ENCODE data around the gene GPATCH8.
"Not testable (repeated sequence)": the region's sequence is repeated elsewhere in the genome, so short reads cannot be mapped to it uniquely, and the experiment has no call there.

The GPATCH8 gene

DNA sequence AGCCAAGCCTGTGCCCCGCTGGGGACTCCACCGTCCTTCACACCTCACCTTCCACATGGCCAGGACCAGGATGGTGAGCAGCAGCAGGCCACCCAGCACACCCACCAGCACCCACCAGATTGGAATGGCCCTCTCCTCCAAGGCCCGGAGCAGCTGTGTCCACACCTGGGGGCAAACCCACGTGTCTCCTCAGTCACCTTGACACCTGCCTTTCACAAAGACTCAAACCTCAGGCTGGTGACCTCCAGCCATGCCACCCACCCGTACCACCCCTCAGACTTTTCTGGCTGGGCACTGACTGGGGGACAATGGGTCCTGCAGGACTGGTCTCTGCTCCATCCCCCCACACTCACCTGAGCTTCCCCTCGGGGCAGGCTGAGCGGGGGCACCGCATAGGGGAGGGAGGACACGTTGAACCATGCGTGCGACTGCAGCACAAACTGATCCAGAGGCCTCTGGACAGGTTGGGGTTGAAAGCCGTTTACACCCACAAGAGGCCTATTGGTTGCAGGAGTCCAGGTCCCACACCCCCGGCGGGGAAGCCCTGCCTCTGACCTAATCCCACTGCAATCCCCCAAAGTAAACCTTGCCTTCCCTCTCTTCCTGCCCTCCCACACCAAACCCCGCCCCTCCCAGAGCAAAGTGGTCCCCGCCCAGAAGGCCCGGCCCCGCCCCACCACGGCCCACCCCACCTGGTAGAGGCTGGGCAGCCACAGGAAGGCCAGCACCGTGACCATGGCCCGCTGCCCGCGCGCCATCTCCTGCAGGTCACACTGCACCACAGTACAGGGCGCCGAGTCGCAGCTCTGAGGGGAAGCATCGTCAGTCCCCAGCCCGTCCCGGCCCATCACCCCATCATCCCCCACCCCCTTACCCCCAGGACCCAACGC, 128.7 kb downstream of the GPATCH8 start:
- no peak for FAIRE-seq

DNA sequence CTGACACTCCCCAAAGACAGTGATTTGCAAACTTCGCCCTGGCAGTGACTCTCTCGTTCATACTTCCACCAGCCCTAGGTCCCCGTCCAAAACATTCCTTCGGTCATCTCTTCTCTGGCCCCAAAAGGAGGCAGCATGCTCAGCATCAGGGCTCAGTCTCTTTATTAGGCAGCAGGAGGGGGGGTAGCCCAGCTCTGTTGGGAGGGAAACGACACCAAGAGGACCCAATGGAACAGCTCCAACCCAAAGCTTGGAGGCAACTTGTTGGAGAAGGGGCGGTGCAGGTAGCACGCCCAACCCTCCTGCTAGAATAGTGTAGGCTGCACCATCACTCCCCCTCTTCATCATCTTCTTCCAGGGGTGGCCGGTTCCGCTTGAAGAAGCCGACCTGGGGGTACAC, 131.2 kb downstream of the GPATCH8 start:
- no peak for FAIRE-seq

DNA sequence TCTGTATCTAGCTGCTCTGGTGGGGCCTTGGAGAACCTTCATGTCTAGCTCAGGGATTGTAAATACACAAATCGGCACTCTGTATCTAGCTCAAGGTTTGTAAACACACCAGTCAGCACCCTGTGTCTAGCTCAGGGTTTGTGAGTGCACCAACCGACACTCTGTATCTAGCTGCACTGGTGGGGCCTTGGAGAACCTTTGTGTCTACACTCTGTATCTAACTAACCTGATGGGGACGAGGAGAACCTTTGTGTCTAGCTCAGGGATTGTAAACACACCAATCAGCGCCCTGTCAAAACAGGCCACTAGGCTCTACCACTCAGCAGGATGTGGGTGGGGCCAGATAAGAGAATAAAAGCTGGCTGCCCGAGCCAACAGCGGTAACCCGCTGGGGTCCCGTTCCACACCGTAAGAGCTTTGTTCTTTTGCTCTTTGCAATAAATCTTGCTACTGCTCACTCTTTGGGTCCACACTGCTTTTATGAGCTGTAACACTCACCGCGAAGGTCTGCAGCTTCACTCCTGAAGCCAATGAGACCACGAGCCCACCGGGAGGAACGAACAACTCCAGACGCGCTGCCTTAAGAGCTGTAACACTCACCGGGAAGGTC, 133.7 kb downstream of the GPATCH8 start:
- FAIRE-seq, result not testable (repeated sequence)

DNA sequence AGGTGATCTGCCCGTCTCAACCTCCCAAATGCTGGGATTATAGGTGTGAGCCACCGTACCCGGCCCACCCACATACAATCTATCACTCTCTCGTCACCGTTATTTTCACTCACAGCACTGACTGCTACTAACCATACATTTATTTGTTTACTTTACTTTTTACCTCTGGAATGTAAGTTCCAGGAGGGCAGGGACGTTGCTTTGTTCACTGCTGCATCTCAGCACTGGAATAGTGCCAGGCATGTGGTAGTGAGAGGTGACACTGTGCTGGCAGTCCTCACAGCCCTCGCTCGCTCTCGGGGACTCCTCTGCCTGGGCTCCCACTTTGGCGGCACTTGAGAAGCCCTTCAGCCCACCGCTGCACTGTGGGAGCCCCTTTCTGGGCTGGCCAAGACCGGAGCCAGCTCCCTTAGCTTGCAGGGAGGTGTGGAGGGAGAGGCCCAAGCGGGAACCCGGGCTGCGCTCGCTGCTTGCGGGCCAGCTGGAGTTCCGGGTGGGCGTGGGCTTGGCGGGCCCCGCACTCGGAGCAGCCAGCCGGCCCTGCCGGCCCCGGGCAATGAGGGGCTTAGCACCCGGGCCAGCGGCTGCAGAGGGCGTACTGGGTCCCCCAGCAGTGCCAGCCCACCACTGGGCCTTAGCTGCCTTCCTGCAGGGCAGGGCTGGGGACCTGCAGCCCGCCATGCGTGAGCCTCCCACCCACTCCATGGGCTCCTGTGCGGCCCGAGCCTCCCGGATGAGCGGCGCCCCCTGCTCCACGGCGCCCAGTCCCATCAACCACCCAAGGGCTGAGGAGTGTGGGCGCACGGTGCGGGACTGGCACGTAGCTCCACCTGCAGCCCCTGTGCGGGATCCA, 134.6 kb downstream of the GPATCH8 start:
- FAIRE-seq, result not testable (repeated sequence)

DNA sequence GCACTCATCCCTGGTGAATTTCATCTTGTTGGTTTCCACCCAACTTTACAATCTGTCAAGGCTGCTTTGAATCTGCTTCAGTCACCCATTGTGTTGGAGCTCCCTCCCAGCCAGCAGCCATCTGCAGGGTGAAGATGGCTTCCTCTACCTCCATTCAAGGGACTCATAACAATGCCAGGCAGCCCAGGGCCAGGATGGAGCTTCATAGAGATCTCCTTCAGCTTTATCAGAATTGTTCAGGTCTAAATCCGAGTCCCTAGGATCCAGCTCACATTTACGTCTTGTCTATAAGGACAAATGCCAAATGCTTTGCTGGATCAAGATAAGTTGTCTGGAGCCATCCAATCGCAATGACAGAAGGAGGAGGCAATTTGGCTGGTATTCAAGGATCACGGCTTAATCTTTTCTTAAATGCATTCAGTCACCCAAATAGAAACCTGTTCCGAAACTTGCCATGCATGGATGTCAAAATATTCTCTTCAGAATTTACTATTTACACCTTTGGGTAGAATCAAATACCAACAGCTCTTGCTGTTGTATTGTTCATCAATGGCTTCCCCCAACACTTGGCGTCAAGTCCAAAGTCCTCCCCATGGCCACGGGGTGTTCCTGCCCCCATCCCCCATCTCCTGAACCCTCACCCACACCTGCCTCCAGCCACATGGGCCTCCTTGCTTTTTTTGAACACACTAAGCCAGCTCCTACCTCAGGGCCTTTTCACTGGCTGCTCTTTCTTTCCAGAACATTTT, 135.8 kb downstream of the GPATCH8 start:
- no peak for FAIRE-seq

DNA sequence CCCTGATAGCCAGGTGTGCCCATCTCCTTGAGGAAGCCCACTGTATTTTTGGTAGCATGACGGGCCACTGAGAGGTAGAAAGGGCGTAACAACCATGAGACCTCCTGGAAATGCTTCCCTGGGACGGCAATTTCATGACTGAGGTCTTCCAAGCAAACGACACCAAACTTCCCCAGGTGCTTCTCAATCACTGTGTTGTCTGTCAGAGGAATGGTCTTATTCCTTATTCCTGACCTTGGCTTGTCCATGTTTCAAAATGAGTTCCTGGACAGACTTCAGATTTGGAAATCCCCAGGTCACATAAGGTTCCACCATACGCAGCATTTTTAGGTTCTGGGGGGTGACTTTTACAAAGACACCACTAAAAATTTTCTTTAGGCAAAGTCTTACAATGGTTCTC, 138.2 kb downstream of the GPATCH8 start:
- not testable (repeated sequence) for FAIRE-seq

DNA sequence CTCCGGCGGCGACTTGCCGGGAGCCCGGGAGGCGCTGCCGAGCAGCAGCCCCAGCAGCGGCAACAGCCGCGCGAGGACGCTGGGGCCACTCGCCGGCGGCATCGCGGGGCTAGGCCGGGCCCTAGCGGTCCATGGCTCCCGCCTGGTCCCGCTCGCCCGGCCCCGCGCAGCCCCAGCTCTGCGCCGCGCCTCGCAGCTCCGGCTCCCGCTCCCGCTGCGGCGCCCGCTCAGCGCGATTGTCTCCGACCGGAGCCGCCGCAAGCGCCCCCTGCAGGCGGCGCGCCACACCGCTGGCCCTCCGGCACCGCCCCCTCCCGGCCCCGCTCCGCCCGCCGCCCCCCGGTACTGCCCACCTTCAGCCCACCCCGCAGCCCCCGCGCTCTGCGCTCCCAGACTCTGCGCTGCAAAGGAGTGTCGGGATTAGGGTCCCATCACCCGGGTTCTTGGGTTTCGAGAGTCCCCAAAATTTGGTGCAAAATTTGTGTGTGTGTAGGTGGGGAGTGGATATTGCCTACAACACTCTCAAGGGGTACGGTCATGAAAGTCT, 139.5 kb downstream of the GPATCH8 start, which contains the start of gene FAM171A2:
Gene FAM171A2 (minus strand): TSS at position 241 of the 547 bp plus-strand sequence. CDS start 139 bp downstream, at position 102.
- no peak for FAIRE-seq

DNA sequence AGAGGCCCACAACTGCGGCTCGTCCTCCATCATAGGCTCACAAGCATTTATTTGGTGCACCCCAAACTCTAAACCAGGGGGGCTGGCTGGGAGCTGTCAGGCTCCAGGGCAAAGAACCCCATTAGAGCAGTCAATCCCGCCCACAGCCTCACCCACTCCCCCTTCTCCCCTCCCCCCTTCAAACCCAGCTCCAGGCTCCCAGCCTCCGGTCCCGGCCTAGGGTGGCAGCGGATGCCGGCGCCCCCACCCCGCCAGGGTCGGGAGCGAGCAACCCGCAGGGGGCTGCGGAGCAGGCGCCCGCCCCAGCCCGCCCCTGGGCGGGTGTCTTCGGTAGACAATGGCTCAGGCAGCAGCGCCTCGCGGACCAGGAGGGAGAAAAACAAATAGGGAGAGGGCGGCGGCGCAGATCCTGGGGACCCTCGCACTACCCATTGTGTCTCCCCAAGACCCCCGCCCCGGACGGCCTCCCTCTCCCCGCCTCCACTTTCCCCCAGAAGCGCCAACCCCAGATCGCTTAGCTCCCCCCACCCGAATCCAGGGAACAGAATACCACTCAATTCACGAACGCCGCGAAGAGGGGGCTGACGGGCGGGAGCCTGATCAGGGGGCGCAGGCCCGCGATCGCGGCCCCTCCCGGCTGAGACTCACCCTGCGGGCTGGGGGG, 140.1 kb downstream of the GPATCH8 start:
- FAIRE-seq, result no peak

DNA sequence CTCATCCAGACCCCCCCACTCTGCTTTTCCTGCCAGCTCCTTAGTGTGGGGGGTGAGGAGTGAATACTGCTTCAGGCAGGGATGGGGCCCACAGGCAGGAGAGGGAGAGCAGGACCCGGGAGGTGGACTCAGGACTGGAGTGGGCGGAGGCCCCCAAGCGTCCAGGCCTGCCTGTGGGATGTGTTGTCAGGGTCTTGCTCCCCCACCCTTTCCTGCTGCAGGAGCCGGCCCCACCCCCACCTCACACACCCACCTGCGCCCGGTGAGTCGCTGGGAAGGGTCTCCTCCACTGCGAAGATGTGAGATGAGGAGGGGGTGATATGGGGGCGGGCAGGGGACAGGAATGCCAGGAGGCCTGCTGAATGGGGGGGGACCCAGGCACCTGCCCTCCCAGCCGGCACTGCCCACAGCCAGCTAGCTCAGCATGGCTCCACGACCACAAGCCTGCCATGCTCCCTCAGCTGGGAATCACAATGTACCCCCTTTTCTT, 140.7 kb downstream of the GPATCH8 start:
- FAIRE-seq, result no peak

DNA sequence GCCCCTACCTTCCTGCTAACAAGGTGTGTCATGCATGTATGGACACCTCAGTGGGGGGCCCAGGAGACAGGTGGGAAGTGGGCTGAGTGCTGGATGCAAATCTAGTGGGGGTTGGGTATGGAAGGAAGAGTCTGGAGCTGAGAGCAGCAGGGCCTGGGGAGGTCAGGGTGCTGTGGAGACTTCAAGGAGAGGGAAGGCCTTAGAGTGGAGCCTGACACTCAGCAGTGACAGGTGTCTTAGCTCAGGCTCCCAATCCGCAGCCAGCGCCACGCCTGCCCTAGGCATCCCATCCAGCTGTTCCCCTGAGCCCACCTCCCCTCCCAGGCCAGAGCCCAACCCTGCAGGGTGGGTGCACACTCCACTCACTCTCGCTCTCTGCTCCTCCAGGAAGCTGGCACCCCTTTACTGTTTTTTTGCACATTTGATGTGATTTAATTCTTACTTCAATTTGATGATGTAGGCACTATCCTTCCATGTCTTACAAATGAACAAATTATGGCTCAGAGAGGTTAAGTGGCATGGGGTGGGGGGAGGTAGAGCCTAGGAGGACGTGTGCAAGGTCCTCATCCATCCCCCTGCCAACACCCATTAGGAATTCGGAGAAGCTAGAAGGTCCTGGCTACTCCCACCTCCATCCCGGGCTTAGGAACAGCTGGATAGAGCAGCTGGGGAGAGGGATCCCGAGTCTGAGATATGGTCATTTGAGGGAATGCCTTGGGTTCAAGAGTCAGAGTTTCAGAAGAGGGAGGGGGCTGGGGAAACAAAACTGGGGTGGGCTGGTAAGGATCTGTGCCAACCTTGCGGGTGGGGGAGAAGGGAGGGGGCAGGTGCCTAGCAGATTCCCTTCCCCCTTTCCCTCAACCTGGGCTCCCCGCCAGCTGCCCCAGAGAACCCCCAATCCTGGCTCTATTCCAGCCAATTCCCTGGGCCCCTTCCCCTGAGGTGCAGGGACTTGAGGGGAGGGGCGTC, 141.6 kb downstream of the GPATCH8 start:
- no peak for FAIRE-seq

DNA sequence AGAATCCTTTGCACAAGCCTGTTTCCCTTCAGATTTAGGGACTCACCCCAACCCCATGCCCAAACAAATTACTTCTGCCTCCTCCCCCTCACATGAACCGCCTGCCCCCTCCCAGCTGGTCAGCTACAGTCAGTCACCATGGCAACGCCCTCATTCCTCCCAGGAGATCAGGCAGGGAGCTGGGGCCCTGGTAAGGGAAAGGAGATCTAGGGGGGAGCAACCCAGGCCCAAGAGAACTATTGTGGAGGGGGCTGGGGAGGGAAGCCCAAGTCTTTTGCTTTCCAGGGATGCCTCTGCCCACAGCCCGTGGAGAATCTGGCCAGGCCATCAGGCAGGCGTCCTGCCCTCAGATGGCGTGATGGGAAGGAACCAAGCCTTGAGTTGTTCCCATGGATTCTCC, 142.4 kb downstream of the GPATCH8 start:
- no peak for FAIRE-seq

DNA sequence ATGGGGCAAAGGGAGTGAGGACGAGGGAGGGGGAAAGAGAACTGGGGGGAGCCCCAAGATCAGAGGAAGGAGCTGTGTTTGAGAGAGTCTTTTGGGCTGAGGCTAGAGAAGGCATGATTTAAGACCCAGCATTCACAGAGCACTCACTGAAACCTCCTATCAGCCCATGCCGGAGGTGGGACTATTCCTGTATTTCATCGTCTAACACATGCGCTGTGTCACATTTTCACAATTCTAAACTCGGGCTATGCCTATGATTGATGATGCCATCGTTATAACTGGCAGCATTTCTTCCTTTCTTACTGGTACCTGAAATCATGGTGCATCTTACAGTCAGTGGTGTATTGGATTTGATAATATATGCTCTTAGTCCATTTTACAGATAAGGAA, 143.1 kb downstream of the GPATCH8 start:
- no peak for FAIRE-seq

DNA sequence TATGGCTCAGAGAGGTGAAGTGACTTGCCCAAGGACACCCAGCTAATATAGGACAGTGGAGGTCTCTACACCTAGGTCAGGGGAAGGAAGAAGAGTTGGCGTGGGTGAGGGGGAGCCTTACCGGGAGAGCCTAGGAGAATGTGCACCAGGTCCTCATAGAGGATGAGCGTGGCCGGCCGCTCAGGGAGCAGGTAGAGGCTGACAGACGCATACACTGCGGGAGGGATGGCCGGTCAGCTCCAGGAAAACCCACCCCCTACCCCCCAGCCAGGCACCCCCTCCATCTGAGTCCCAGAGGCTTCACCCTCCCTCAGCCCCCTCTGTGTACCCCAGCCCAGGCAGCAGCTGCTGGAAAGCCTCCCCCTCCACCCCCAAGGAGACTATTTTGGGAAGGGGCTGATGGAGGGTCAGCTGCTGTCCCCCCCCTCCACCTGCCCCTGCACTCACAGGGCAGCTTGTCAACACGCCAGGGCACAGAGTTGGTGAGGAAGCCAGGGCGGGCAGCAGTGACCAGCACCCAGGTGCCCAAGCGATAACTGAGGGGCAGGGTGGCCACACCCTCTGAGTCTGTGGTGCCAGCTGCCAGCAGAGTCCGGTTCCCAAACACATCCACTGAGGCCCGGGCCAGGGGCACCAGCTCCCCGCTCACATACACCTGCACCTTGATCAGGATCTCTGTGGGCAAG, 143.6 kb downstream of the GPATCH8 start:
- no peak for FAIRE-seq

DNA sequence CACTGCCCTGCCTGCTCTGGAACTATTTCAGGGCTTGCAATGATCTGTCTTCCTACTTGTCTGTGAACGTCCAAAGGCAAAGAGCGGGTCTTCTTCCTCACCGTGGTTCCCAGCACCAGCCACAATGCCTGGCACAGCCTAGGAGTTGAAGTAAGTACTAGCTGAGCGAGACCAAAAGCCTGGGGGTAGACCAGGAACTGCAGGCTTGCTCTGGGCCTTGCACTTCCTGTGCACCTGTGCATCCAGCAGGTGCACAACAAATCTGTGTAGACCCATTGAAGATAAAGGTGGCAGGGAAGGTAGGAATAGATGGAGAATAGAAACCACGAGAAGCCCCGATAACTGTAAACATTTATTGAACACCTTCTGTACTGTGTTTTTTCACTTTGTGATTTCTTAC, 144.2 kb downstream of the GPATCH8 start:
- no peak for FAIRE-seq

DNA sequence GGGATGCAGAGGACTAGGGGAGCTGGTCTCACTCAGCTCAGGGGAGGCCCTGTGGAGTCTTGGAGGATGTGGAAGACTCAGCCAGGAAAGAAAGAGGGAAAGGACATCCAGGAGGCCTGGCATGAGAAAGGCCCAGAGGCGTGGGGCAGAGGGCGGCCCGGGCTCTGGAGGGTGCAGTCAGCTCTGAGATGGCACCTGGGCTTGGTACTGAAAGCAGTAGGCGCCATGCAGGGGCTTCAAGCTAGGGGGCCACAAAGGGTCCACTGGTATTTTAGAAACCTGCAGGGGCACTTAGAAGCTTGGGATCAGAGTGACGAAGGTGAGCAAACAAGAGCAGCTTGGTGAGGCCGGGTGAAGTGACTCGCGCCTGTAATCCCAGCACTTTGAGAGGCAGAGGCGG, 145.1 kb downstream of the GPATCH8 start:
- no peak for FAIRE-seq

DNA sequence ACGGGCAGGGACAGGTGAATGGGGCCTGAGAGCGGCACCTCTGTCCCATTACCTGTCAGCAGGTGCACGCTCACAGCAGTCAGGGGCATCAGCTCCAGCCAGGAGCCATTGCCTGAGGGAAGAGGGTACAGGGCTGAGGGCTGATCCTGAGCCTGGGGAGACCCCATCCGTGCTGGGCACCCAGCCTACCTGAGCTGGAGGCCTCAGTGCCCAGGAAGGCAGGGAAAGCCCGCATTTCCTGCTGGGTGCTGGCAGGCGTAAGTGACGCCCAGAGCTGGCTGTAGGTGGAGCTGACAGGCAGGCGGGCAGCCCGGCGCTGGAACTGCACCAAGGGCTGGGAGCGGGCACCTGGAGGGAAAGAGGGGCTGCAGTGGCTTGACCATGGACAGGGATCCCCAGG, 147.0 kb downstream of the GPATCH8 start:
- no peak for FAIRE-seq

DNA sequence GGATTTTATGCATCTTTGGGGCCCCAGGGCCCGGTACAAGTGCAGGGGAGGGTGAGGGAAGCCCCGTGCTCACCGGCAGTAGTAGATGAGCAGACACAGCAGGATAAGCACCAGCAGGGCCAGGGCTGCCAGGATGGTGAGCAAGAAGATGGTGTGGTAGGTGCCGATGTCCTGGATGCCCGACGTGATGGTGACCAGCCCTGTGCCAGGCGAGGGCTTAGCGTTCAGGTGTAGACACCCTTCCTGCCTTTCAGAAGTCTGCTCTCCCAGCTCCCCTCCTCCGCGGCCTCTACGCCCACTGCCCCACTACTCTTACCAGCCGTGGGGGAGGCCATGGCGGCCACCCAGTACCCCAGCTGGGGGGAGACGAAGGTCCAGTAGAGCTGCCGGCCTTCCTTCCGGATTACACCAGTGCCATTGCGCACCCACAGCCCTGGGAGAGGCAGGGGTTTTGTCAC, 147.5 kb downstream of the GPATCH8 start:
- no peak for FAIRE-seq

DNA sequence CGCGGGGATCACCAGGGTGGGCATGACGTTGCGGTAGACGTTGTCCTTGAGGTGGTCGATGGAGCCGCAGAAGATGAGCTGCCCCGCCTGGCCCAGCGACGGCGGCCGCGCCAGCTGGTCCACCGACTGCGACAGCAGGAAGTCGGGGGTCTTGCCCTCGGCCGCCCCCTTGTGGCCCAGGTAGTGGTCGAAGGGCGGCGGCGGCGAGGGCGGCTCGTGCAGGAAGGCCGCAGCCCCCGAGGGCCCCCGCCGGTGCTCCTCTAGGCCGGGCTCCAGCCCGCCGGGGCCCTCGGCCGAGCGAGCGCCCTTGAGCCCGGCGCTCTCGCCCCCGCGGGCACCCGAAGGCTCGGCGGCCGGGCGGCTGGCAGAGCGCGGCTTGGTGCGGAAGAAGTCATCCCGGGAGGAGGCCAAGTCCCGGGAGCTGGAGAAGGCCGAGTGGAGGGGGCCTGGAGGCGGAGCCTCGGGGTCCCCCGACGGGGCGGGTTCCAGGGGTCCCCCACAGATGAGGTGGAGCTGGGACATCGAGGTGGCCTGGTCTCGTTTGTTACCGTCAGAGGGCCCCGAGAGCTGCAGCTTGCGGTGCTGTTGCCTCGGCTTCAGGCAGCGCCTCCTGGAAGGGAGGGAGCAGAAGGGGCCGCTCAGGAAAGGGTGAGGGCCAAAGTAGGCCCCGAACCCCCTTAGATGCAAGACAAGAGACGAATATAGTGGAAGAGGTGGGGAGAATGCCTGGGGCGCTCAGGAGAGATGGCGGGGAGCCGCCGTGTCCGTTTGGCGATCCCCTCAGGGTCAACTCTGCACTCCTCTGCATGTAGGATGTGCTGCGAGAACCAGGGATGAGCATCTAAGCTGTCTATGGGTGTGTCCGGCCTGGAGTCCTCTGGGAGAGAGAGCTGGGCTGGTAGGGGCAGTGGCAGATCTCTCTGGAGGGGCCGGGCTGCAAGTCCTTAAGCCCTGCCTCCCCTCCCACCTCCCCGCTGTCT, 148.3 kb downstream of the GPATCH8 start:
- FAIRE-seq, result no peak
